GM12891 (cell line): Measurements from ENCODE around the gene AMFR.

Experiments
- PAX5 ChIP-seq: IDR thresholded peaks from 2 replicates; pipeline ENCODE4 v1.6.1; 2011; ENCODE audit warnings: low read length, moderate library complexity, mild to moderate bottlenecking; ENCODE audit not compliant: insufficient read depth, severe bottlenecking
- POLR2A ChIP-seq: IDR thresholded peaks from 2 replicates; pipeline ENCODE4 v1.6.1; 2011; ENCODE audit warnings: low read depth, low read length, control low read depth
- POLR2AphosphoS5 ChIP-seq: IDR thresholded peaks from 2 replicates; pipeline ENCODE4 v1.6.1; 2011; ENCODE audit warnings: low read depth, low read length, control low read depth
- SPI1 ChIP-seq: IDR thresholded peaks from 2 replicates; pipeline ENCODE4 v1.6.1; 2011; ENCODE audit warnings: low read depth, low read length, control low read depth
- TAF1 ChIP-seq: IDR thresholded peaks from 2 replicates; pipeline ENCODE4 v1.6.1; 2011; ENCODE audit warnings: low read depth, low read length, control low read depth

DNA sequence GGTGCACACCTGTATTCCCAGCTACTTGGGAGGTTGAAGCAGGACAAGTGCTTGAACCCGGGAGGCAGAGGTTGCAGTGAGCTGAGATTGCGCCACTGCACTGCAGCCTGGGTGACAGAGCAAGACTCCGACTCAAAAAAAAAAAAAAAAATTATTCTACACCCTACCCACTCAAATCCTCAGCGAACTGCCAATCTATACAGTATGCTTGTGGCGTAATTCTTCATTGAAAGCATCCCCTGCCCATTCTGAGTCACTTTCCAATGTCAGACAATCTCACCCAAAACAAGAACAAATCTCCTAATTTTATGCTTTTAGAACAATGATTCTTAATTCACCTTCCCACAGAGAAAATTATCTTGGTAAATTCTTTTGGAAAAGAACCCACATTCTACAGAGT lies 12.0 kb downstream of the AMFR start:
- TF ChIP-seq POLR2AphosphoS5 (no peak), TAF1 (no peak), POLR2A (no peak), PAX5 (no peak), SPI1 (no peak)
